HepG2 (cell line): ENCODE measurements around the gene SNRPF. TPM values are rescaled to one million over a fixed set of nuclear protein-coding genes. Genes with fewer than 3 reads are reported as not detected.

Experiments
- polyA plus RNA-seq, 8 experiments: library from polyadenylated mRNA; depleted of rRNA in 3 of 8; stranded (reverse) in 7 of 8; unstranded in 1 of 8; fragments of >200 nt; fragmentation: Illumina TruSeq in 4 of 8; extraction: Trizol in 4 of 8; gene quantifications; 2 replicates each; pipeline versions ENCODE4 v1.2.1 to v1.2.3, GENCODE V29; 2011 to 2016; ENCODE audit warnings: low read depth in 4 of 8, missing spikeins in 1 of 8, mixed read lengths in 1 of 8; ENCODE audit not compliant: insufficient read depth in 1 of 8
- total RNA-seq, 5 experiments: library from RNA; depleted of rRNA; stranded (reverse); fragments of >200 nt; fragmentation: Illumina TruSeq; extraction: Trizol; gene quantifications; 2 replicates each; pipeline ENCODE4 v1.2.3, GENCODE V29; 2016; ENCODE audit warnings: low read depth in 1 of 5

Gene SNRPF
- total and polyA plus RNA-seq, 2 of the 13 experiments (the other 11 are each of a cell fraction or from before 2014, with no cell fraction given), result 31.7 to 77.2 TPM

Other genes starting within 250 kb of the SNRPF start
- gene NTN4, start 68.2 kb upstream of the SNRPF start, total RNA-seq (2016; rRNA removed; fragmentation: Illumina TruSeq; extraction: Trizol), result 9.5 and 11.5 TPM in 2 replicates
- 7.8 and 9.6 TPM in 2 replicates for gene NTN4, start 68.2 kb upstream of the SNRPF start, polyA plus RNA-seq (2011; rRNA removed)
- 0.18 and 0.24 TPM in 2 replicates for gene CCDC38, start 83.7 kb downstream of the SNRPF start, total RNA-seq (2016; rRNA removed; fragmentation: Illumina TruSeq; extraction: Trizol)
- 0.30 and 0.32 TPM in 2 replicates for gene CCDC38, start 83.7 kb downstream of the SNRPF start, polyA plus RNA-seq (2011; rRNA removed)
- gene AMDHD1, start 84.4 kb downstream of the SNRPF start, total RNA-seq (2016; rRNA removed; fragmentation: Illumina TruSeq; extraction: Trizol), result 6.2 and 6.5 TPM in 2 replicates
- gene AMDHD1, start 84.4 kb downstream of the SNRPF start, polyA plus RNA-seq (2011; rRNA removed), result 29.6 and 31.5 TPM in 2 replicates
- gene HAL, start 137.4 kb downstream of the SNRPF start, total RNA-seq (2016; rRNA removed; fragmentation: Illumina TruSeq; extraction: Trizol), result 0.56 and 0.89 TPM in 2 replicates
- 37.8 and 63.7 TPM in 2 replicates for gene HAL, start 137.4 kb downstream of the SNRPF start, polyA plus RNA-seq (2011; rRNA removed)
- gene LTA4H, start 176.6 kb downstream of the SNRPF start, total RNA-seq (2016; rRNA removed; fragmentation: Illumina TruSeq; extraction: Trizol), result 90.4 and 114 TPM in 2 replicates
- 74.4 and 87.5 TPM in 2 replicates for gene LTA4H, start 176.6 kb downstream of the SNRPF start, polyA plus RNA-seq (2011; rRNA removed)